GM12872 (cell line): ENCODE results near the gene FARP1.

Experiments
- CTCF ChIP-seq: IDR thresholded peaks from 3 replicates; pipeline ENCODE4 v1.5.1; 2011; ENCODE audit warnings: low read depth, mild to moderate bottlenecking, low read length, moderate library complexity; ENCODE audit not compliant: insufficient read depth

FARP1 gene

GRCh38 chr13:98141091-98141490 lies 1.8 kb upstream of the FARP1 start:
- TF ChIP-seq CTCF, result no peak

GRCh38 chr13:98141509-98142379 lies 1.1 kb upstream of the FARP1 start:
- TF ChIP-seq CTCF, result no peak

- no peak for TF ChIP-seq CTCF
Measured at GRCh38 chr13:98143157-98143553, 261 bp downstream of the FARP1 start.

- no peak for TF ChIP-seq CTCF
Measured at GRCh38 chr13:98143601-98144026, 720 bp downstream of the FARP1 start.

- TF ChIP-seq CTCF, result no peak
Measured at GRCh38 chr13:98144027-98144741, 1.3 kb downstream of the FARP1 start.

- TF ChIP-seq CTCF, result no peak
Measured at GRCh38 chr13:98144801-98145350, 2.0 kb downstream of the FARP1 start.

GRCh38 chr13:98147521-98147920 lies 4.6 kb downstream of the FARP1 start:
- no peak for TF ChIP-seq CTCF
